Esophagus muscularis mucosa (tissue), 4 donors: ENCODE measurements around the gene IGFBP4. TPM values are rescaled to one million over a fixed set of nuclear protein-coding genes. Genes with fewer than 3 reads are reported as not detected.

ENCODE experiments used
- DNase-seq: peaks from one replicate; pipeline ENCODE4 v3.0.0-alpha.2; 2017; ENCODE audit errors: extremely low spot score
- H3K27ac ChIP-seq, 4 donors: fragments of 200-600 bp; sonication (generic); replicated peaks in 1 of 4; 1 replicate in 3 of 4; 2 replicates in 1 of 4; pipeline ENCODE4 v1.5.1; 2016 to 2019; ENCODE audit warnings: mild to moderate bottlenecking in 1 of 4
- H3K27me3 ChIP-seq, 4 donors: fragments of 200-600 bp; sonication (generic); one replicate each; pipeline versions ENCODE4 v1.5.1 to v1.6.0; 2016 to 2019
- H3K36me3 ChIP-seq, 4 donors: fragments of 200-600 bp; sonication (generic); one replicate each; pipeline ENCODE4 v1.5.1; 2016 to 2019
- H3K4me1 ChIP-seq, 4 donors: fragments of 200-600 bp; sonication (generic); one replicate each; pipeline ENCODE4 v1.5.1; 2016 to 2019
- H3K4me3 ChIP-seq, 4 donors: fragments of 200-600 bp; sonication (generic); 1 replicate in 2 of 4; 2 replicates in 2 of 4; pipeline ENCODE4 v1.5.1; 2016 to 2019; ENCODE audit warnings: mild to moderate bottlenecking in 4 of 4, moderate library complexity in 1 of 4
- H3K9me3 ChIP-seq, 4 donors: fragments of 200-600 bp; sonication (generic); 1 replicate in 3 of 4; 2 replicates in 1 of 4; pipeline ENCODE4 v1.5.1; 2016 to 2019
- CTCF ChIP-seq, 3 experiments: fragments of 200-600 bp in 2 of 3; fragments of 450-650 bp in 1 of 3; sonication (generic) in 2 of 3; IDR thresholded peaks; one replicate each; pipeline ENCODE4 v1.5.1; 2017 to 2019; ENCODE audit warnings: antibody characterized with exemption in 3 of 3, mild to moderate bottlenecking in 2 of 3, moderate library complexity in 1 of 3
- EP300 ChIP-seq: sonication (generic); formaldehyde crosslinking; IDR thresholded peaks from one replicate; pipeline ENCODE4 v1.6.1; 2017; ENCODE audit warnings: antibody characterized with exemption
- POLR2A ChIP-seq: fragments of 450-650 bp; IDR thresholded peaks from one replicate; pipeline ENCODE4 v1.6.1; 2017; ENCODE audit warnings: antibody characterized with exemption, moderate library complexity, mild to moderate bottlenecking, low read depth
- POLR2AphosphoS5 ChIP-seq, 2 donors: sonication (generic); formaldehyde crosslinking; IDR thresholded peaks; one replicate each; pipeline ENCODE4 v1.6.1; 2017; ENCODE audit warnings: antibody characterized with exemption in 2 of 2
- WGBS: methylation state at CpG from one replicate; pipeline ENCODE4 v1.1.5; 2018; 5-methylcytosine and 5-hydroxymethylcytosine counted together
- intact Hi-C: fragments of 100-400 bp; cut with DNase I; formaldehyde crosslinking; loops from one replicate; pipeline ENCODE4 v1.15.1; 2023
- total RNA-seq, 4 donors: library from RNA; depleted of rRNA; stranded (reverse); fragments of >200 nt; gene quantifications; one replicate each; pipeline versions ENCODE4 v1.1.0 to v1.2.1, GENCODE V29; 2016

Gene IGFBP4
- total RNA-seq, 4 donors from 2014 or later: 258 to 444 (median 268) TPM

GRCh38 chr17:40482722-40483121, 39.5 kb downstream of the IGFBP4 start:
- Histone ChIP-seq H3K4me3 (no peak overlapping the region), H3K27me3 (no peaks in the 10 kb centered on the region), H3K4me1 (peaks cover 4 to 35% (median 27%) of the 10 kb centered on the region in 4 donors), H3K27ac (no peak overlapping the region), H3K36me3 (no peaks in the 10 kb centered on the region), H3K9me3 (no peaks in the 10 kb centered on the region)
- WGBS: 92% methylated on average over 6 of the region's 6 CpGs
- no peak for TF ChIP-seq POLR2A
- no peak for DNase-seq
- intact Hi-C loops: no loop called here

GRCh38 chr17:40483679-40484078, 40.4 kb downstream of the IGFBP4 start:
- H3K36me3 ChIP-seq: no peaks in the 10 kb centered on the region
- 93% methylated on average over 4 of the region's 4 CpGs for WGBS
- H3K27me3 ChIP-seq: no peaks in the 10 kb centered on the region
- no peak for DNase-seq
- TF ChIP-seq CTCF (IDR thresholded peaks at IDR 0.05): no peak
- no peak for TF ChIP-seq EP300
- no peak for TF ChIP-seq POLR2A
- no peak for TF ChIP-seq POLR2AphosphoS5 (IDR thresholded peaks at IDR 0.05)
- H3K27ac ChIP-seq: no peak overlapping the region
- H3K9me3 ChIP-seq: no peaks in the 10 kb centered on the region
- no peak overlapping the region for H3K4me3 ChIP-seq
- intact Hi-C loops: no loop called here
- H3K4me1 ChIP-seq: peaks cover 4 to 40% (median 34%) of the 10 kb centered on the region in 4 donors

GRCh38 chr17:40484285-40484972, 41.2 kb downstream of the IGFBP4 start:
- no peaks in the 10 kb centered on the region for H3K9me3 ChIP-seq
- H3K4me3 ChIP-seq: no peak overlapping the region
- peaks cover 4 to 40% (median 36%) of the 10 kb centered on the region in 4 donors for H3K4me1 ChIP-seq
- intact Hi-C loops: no loop called here
- no peak for DNase-seq
- TF ChIP-seq CTCF (IDR thresholded peaks at IDR 0.05) (no peak), EP300 (no peak), POLR2AphosphoS5 (IDR thresholded peaks at IDR 0.05) (no peak), POLR2A (no peak)
- WGBS: 87% methylated on average over 17 of the region's 18 CpGs
- no peak overlapping the region for H3K27ac ChIP-seq
- H3K27me3 ChIP-seq: no peaks in the 10 kb centered on the region
- no peaks in the 10 kb centered on the region for H3K36me3 ChIP-seq

- peak overlapping the region in 2 of 4 donors; percentile 66 to 80 for H3K27ac ChIP-seq
- no peaks in the 10 kb centered on the region for H3K36me3 ChIP-seq
- TF ChIP-seq POLR2AphosphoS5 (IDR thresholded peaks at IDR 0.05) (no peak), POLR2A (no peak), CTCF (IDR thresholded peaks at IDR 0.05) (no peak), EP300 (no peak)
- H3K27me3 ChIP-seq: no peaks in the 10 kb centered on the region
- intact Hi-C loops: loop anchor here (5.0 kb wide), 1 partner anchor 42 kb away; no protein-coding TSS in a partner anchor
- WGBS: 90% methylated on average over 7 of the region's 7 CpGs
- DNase-seq: no peak
- peaks cover 6 to 40% (median 39%) of the 10 kb centered on the region in 4 donors for H3K4me1 ChIP-seq
- H3K9me3 ChIP-seq: no peaks in the 10 kb centered on the region
- no peak overlapping the region for H3K4me3 ChIP-seq
Measured at GRCh38 chr17:40484973-40485530, 41.8 kb downstream of the IGFBP4 start.

GRCh38 chr17:40485851-40486521, 42.7 kb downstream of the IGFBP4 start:
- 68% methylated on average over 15 of the region's 17 CpGs for WGBS
- no peaks in the 10 kb centered on the region for H3K9me3 ChIP-seq
- no peaks in the 10 kb centered on the region for H3K27me3 ChIP-seq
- peak; percentile 40 to 67 for TF ChIP-seq POLR2AphosphoS5 (IDR thresholded peaks at IDR 0.05)
- TF ChIP-seq POLR2A: no peak
- H3K4me1 ChIP-seq: peaks cover 8 to 48% (median 42%) of the 10 kb centered on the region in 4 donors
- intact Hi-C loops: loop anchor here (5.0 kb wide), 1 partner anchor 41 kb away; no protein-coding TSS in a partner anchor
- H3K36me3 ChIP-seq: no peaks in the 10 kb centered on the region
- DNase-seq: no peak
- H3K27ac ChIP-seq: peak overlapping the region; percentile 62 to 80 (median 66)
- no peak overlapping the region for H3K4me3 ChIP-seq
